HEK293 (cell line): ENCODE data around the gene TMEM244.
"Not testable (repeated sequence)": the region's sequence is repeated elsewhere in the genome, so short reads cannot be mapped to it uniquely, and the experiment has no call there.

Source experiments
- ZFP69B ChIP-seq: fragments of 450-650 bp; formaldehyde crosslinking; IDR thresholded peaks from 2 replicates; pipeline ENCODE4 v1.5.1; 2016; ENCODE audit warnings: missing biosample characterization, missing genetic modification characterization
- ZNF266 ChIP-seq: fragments of 450-650 bp; formaldehyde crosslinking; IDR thresholded peaks from 2 replicates; pipeline ENCODE4 v1.5.1; 2016; ENCODE audit warnings: missing biosample characterization, missing genetic modification characterization, low read depth
- ZNF776 ChIP-seq: fragments of 450-650 bp; formaldehyde crosslinking; IDR thresholded peaks from 2 replicates; pipeline ENCODE4 v1.5.0; 2017; ENCODE audit warnings: missing biosample characterization, missing genetic modification characterization, borderline replicate concordance
- TF ChIP-seq, protein P1 (sequence below): fragments of 450-650 bp; formaldehyde crosslinking; IDR thresholded peaks from 2 replicates; pipeline ENCODE4 v1.5.1; 2016; ENCODE audit warnings: missing biosample characterization, missing genetic modification characterization
- TF ChIP-seq, protein P2 (sequence below): fragments of 450-650 bp; IDR thresholded peaks from 2 replicates; pipeline ENCODE4 v1.5.1; 2018; ENCODE audit warnings: missing biosample characterization, mild to moderate bottlenecking, missing genetic modification characterization
- TF ChIP-seq, protein P3 (sequence below): fragments of 450-650 bp; formaldehyde crosslinking; IDR thresholded peaks from 2 replicates; pipeline ENCODE4 v1.5.1; 2016; ENCODE audit warnings: missing biosample characterization, missing genetic modification characterization
- TF ChIP-seq, protein P4 (sequence below): fragments of 450-650 bp; formaldehyde crosslinking; IDR thresholded peaks from 2 replicates; pipeline ENCODE4 v1.5.1; 2016; ENCODE audit warnings: missing biosample characterization, missing genetic modification characterization

DNA sequence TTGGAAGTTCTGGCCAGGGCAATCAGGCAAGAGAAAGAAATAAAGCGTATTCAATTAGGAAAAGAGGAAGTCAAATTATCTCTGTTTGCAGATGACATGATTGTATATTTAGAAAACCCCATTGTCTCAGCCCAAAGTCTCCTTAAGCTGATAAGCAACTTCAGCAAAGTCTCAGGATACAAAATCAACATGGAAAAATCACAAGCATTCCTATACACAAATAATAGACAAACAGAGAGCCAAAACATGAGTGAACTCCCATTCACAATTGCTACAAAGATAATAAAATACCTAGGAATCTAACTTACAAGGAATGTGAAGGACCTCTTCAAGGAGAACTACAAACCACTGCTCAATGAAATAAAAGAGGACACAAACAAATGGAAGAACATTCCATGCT, 21.6 kb downstream of the TMEM244 start:
- not testable (repeated sequence) for TF ChIP-seq ZFP69B; ZNF266 (tag by site-specific recombination); ZNF776
- TF ChIP-seq, protein P1, sequence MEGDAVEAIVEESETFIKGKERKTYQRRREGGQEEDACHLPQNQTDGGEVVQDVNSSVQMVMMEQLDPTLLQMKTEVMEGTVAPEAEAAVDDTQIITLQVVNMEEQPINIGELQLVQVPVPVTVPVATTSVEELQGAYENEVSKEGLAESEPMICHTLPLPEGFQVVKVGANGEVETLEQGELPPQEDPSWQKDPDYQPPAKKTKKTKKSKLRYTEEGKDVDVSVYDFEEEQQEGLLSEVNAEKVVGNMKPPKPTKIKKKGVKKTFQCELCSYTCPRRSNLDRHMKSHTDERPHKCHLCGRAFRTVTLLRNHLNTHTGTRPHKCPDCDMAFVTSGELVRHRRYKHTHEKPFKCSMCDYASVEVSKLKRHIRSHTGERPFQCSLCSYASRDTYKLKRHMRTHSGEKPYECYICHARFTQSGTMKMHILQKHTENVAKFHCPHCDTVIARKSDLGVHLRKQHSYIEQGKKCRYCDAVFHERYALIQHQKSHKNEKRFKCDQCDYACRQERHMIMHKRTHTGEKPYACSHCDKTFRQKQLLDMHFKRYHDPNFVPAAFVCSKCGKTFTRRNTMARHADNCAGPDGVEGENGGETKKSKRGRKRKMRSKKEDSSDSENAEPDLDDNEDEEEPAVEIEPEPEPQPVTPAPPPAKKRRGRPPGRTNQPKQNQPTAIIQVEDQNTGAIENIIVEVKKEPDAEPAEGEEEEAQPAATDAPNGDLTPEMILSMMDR, result not testable (repeated sequence)
- TF ChIP-seq, protein P2, sequence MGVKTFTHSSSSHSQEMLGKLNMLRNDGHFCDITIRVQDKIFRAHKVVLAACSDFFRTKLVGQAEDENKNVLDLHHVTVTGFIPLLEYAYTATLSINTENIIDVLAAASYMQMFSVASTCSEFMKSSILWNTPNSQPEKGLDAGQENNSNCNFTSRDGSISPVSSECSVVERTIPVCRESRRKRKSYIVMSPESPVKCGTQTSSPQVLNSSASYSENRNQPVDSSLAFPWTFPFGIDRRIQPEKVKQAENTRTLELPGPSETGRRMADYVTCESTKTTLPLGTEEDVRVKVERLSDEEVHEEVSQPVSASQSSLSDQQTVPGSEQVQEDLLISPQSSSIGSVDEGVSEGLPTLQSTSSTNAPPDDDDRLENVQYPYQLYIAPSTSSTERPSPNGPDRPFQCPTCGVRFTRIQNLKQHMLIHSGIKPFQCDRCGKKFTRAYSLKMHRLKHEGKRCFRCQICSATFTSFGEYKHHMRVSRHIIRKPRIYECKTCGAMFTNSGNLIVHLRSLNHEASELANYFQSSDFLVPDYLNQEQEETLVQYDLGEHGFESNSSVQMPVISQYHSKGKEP (tag by site-specific recombination), result not testable (repeated sequence)
- TF ChIP-seq, protein P3, sequence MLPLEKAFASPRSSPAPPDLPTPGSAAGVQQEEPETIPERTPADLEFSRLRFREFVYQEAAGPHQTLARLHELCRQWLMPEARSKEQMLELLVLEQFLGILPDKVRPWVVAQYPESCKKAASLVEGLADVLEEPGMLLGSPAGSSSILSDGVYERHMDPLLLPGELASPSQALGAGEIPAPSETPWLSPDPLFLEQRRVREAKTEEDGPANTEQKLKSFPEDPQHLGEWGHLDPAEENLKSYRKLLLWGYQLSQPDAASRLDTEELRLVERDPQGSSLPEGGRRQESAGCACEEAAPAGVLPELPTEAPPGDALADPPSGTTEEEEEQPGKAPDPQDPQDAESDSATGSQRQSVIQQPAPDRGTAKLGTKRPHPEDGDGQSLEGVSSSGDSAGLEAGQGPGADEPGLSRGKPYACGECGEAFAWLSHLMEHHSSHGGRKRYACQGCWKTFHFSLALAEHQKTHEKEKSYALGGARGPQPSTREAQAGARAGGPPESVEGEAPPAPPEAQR (tag by site-specific recombination), result not testable (repeated sequence)
- TF ChIP-seq, protein P4, sequence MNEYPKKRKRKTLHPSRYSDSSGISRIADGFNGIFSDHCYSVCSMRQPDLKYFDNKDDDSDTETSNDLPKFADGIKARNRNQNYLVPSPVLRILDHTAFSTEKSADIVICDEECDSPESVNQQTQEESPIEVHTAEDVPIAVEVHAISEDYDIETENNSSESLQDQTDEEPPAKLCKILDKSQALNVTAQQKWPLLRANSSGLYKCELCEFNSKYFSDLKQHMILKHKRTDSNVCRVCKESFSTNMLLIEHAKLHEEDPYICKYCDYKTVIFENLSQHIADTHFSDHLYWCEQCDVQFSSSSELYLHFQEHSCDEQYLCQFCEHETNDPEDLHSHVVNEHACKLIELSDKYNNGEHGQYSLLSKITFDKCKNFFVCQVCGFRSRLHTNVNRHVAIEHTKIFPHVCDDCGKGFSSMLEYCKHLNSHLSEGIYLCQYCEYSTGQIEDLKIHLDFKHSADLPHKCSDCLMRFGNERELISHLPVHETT (tag by site-specific recombination), result not testable (repeated sequence)
